ENCODE measurements around the gene ITSN2.

ITSN2 gene

DNA sequence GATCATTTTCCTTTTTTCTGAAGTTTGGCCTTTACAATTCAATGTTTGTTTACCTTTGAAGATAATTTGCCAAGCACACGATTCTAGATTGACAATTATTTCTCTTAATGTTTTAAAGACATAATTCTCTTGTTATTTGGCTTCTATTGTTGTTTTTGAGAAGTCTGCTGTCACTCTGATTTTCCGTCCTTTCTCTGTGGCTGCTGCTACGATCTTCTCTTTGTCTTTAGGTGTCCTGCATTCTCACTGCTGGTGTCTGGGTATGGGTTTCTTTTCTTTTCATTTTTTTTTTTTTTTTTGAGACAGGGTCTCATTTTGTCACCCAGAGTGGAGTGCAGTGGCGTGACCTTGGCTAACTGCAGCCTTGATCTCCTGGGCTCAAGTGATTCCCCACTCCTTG lies 200.6 kb downstream of the ITSN2 start:
- no peaks in the 10 kb centered on the region for H3K27me3 ChIP-seq (ENCODE audit: insufficient read depth, low read length)
- H3K9me3 ChIP-seq (ENCODE audit: low read length), result peaks cover 5% of the 10 kb centered on the region
- no peak overlapping the region for H2AFZ ChIP-seq (ENCODE audit: low read depth, low read length)
- no peaks in the 10 kb centered on the region for H3K4me1 ChIP-seq (ENCODE audit: insufficient read depth, low read length)
- no peak overlapping the region for H3K4me3 ChIP-seq (ENCODE audit: low read length)
- H3K36me3 ChIP-seq (ENCODE audit: insufficient read depth, low read length), result no peaks in the 10 kb centered on the region

DNA sequence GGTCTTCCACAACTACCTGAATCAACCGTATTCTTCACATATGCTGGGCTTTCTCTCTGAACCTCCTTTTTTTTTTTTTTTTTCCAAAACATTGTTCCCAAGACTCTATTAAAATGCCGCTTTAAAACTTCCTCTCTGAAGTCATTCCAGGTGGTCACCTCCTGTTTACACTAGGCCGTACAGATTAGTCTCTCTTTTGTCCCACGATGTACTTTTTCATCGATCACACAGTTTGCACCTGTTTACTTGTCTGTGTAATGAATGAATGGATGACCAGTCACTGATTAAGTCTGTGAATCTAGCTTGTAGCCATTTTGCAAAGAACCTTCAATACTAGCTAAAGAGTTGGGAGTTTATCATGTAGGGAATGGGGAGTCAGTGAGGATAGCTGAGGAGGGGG lies 202.2 kb downstream of the ITSN2 start:
- H3K36me3 ChIP-seq (ENCODE audit: insufficient read depth, low read length), result no peaks in the 10 kb centered on the region
- peaks cover 5% of the 10 kb centered on the region for H3K9me3 ChIP-seq (ENCODE audit: low read length)
- no peak overlapping the region for H2AFZ ChIP-seq (ENCODE audit: low read depth, low read length)
- no peaks in the 10 kb centered on the region for H3K27me3 ChIP-seq (ENCODE audit: insufficient read depth, low read length)
- no peaks in the 10 kb centered on the region for H3K4me1 ChIP-seq (ENCODE audit: insufficient read depth, low read length)
- no peak overlapping the region for H3K4me3 ChIP-seq (ENCODE audit: low read length)

DNA sequence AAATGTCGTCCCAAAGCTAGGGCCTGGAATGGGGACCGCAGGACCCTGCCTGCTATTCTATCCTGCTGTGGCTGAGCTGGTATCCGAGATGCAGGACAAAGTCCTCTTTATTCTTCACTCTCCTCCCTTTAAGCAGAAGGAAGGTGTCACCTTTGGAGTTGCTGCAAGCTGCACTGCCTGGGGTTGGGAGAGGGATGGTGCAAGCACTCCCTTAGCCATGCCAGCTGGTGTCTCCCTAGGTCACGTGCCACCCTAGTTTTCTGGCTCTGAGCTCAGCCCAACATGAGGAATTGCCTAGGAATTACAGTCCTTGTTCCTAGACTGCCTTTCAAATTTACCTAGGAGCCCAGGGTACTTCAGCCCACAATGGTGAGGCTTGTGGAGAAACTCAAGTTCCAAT lies 206.9 kb downstream of the ITSN2 start:
- no peaks in the 10 kb centered on the region for H3K4me1 ChIP-seq (ENCODE audit: insufficient read depth, low read length)
- no peak overlapping the region for H3K4me3 ChIP-seq (ENCODE audit: low read length)
- no peaks in the 10 kb centered on the region for H3K36me3 ChIP-seq (ENCODE audit: insufficient read depth, low read length)
- no peaks in the 10 kb centered on the region for H3K27me3 ChIP-seq (ENCODE audit: insufficient read depth, low read length)
- H2AFZ ChIP-seq (ENCODE audit: low read depth, low read length), result no peak overlapping the region
- H3K9me3 ChIP-seq (ENCODE audit: low read length), result no peaks in the 10 kb centered on the region

All from neuron (in vitro differentiated cells).